Caki2 (cell line): ENCODE data around the gene TTC3. TPM values are rescaled to one million over a fixed set of nuclear protein-coding genes. Genes with fewer than 3 reads are reported as not detected.
"Not testable (repeated sequence)": the region's sequence is repeated elsewhere in the genome, so short reads cannot be mapped to it uniquely, and the experiment has no call there.

ENCODE experiments used
- DNase-seq: peaks from one replicate; pipeline ENCODE4 v3.0.0-alpha.2; 2015; ENCODE audit warnings: low read depth
- in situ Hi-C: cut with HindIII; loops from 2 replicates; pipeline ENCODE4 v1.10.0; 2016; ENCODE audit warnings: low sequenced_read_pairs, low pct_unique_long_range_greater_than_20kb, mixed read lengths
- total RNA-seq: library from RNA; depleted of rRNA; stranded (reverse); fragments of >200 nt; shearing (Covaris generic); gene quantifications from 2 replicates; pipeline ENCODE4 v1.2.3, GENCODE V29; 2014; ENCODE audit warnings: low replicate concordance

Gene TTC3
- total RNA-seq, 1 experiment from 2014 or later = 100 TPM

GRCh38 chr21:37082375-37082774 is 9.3 kb downstream of the TTC3 start:
- no peak for DNase-seq
- in situ Hi-C loops = no loop called here

DNA sequence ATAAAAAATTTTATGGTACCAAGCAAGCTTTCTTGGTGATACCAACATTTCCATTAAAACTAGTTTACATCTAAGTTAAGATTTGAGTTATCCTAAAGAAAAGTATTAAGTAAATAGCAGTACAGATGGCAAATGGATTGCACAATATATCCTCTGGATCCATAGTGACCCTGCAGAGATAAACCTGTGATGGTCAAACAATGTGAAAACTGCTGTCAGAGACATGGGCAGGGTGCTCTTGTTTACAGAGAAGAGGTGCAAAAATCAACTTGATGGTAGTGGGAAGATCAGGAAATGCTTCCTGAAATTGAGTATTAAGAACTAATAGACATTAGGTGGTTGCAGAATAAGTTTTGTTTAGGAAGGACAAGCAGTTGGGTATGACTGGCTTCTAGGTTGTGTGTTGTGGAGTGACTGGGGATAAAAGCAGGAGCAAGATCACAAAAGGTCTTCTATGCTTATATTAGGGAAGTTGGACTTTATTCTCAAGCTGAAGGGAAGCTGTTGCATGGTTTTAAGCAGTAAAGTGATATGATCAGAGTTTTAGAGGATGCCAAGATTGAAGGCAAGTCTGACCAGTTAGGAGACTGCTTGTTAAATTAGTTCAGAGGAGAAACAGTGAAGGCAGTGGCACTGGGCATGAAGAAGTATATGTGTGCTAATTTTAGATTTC is 9.9 kb downstream of the TTC3 start:
- no peak for DNase-seq
- in situ Hi-C loops = no loop called here

GRCh38 chr21:37085726-37086125 is 12.7 kb downstream of the TTC3 start:
- in situ Hi-C loops = no loop called here
- no peak for DNase-seq

- in situ Hi-C loops = no loop called here
- peak; percentile 61 for DNase-seq
Observed at GRCh38 chr21:37087188-37087587, 14.1 kb downstream of the TTC3 start.

GRCh38 chr21:37088186-37088735 is 15.2 kb downstream of the TTC3 start:
- in situ Hi-C loops = no loop called here
- no peak for DNase-seq

DNA sequence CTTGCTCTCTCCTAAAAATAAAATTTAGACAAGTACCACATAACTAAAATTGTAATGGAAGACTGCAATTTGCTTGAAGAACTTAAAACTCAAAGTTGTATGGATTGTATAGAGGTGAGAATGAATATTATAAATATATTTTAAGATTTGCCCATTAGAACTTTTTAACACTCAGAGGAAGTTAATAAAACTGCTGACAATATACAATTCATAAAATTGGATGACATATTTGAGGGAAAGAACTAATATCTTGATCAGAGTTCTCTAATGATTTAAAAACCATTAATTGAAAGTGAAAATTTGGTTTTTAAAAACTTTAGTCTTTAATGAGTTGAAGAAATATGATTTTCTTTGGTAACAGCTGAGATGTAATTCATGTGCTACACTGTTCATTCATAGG is 20.9 kb downstream of the TTC3 start:
- no peak for DNase-seq
- in situ Hi-C loops = no loop called here

GRCh38 chr21:37095821-37096220 is 22.8 kb downstream of the TTC3 start:
- in situ Hi-C loops = no loop called here
- no peak for DNase-seq

GRCh38 chr21:37098751-37099150 is 25.7 kb downstream of the TTC3 start:
- no peak for DNase-seq
- in situ Hi-C loops = no loop called here

DNA sequence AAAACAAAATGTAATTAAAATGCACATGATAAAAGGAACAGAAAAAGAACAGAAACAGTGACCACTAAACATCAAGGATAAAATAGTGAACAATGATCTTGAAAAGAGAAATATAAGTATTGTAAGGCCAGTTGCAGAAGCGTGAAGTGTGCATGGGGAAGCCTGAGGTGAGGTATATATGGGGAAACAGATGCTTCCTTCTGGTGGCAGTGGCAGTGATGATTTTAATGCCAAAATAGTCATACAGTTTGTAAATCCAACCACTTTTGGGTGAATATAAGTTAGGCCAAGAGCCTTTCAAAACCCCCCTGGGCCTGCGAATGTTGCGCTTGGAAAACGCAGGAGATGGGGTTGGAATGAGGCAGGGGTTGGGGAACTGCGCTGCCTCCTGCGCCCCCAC is 27.3 kb downstream of the TTC3 start:
- in situ Hi-C loops = no loop called here
- DNase-seq = no peak

- in situ Hi-C loops = no loop called here
- DNase-seq = no peak
Observed at GRCh38 chr21:37101384-37101783, 28.3 kb downstream of the TTC3 start.

DNA sequence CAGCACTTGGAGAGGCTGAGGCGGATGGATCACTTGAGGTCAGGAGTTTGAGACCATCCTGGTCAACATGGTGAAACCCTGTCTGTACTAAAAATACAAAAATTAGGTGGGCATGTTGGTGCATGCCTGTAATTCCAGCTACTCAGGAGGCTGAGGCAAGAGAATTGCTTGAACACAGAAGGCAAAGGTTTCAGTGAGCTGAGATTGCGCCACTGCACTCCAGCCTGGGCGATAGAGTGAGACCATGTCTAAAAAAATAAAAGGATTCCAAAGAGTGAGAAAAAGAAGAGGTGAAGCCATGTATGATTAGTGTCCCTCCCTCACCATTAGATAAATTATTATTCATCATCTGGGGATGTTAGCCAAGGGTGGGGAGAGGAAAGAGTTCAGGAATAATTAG is 29.7 kb downstream of the TTC3 start:
- peak; percentile 27 for DNase-seq
- in situ Hi-C loops = not testable (repeated sequence)

GRCh38 chr21:37106998-37107397 is 33.9 kb downstream of the TTC3 start:
- in situ Hi-C loops = no loop called here
- DNase-seq = no peak

GRCh38 chr21:37111029-37111428 is 38.0 kb downstream of the TTC3 start:
- DNase-seq, in situ Hi-C loops: not testable (repeated sequence)

DNA sequence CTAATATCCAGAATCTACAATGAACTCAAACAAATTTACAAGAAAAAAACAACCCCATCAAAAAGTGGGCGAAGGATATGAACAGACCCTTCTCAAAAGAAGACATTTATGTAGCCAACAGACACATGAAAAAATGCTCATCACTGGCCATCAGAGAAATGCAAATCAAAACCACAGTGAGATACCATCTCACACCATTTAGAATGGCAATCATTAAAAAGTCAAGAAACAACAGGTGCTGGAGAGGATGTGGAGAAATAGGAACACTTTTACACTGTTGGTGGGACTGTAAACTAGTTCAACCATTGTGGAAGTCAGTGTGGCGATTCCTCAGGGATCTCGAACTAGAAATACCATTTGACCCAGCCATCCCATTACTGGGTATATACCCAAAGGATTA is 41.2 kb downstream of the TTC3 start:
- in situ Hi-C loops, DNase-seq: not testable (repeated sequence)

- in situ Hi-C loops, DNase-seq: not testable (repeated sequence)
Observed at GRCh38 chr21:37116459-37116858, 43.4 kb downstream of the TTC3 start.

DNA sequence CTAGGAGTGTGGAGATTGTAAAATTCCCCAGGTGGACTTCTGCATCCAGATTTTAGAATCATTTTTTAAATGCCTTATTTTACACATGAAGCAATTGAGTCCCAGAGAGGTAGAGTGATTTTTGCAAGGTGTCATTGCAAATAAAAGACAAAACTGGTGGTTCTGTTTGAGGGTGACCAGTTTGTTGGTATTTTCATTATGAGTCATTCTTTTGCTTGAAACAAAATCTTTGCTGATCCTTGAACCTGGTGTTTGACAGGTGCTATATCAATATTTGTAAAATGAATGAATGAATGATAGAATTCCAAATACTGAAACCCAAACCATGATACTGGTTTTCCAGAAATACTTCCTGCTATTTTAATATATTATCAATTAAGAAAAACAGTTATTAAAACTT is 44.1 kb downstream of the TTC3 start:
- in situ Hi-C loops = no loop called here
- DNase-seq = no peak

DNA sequence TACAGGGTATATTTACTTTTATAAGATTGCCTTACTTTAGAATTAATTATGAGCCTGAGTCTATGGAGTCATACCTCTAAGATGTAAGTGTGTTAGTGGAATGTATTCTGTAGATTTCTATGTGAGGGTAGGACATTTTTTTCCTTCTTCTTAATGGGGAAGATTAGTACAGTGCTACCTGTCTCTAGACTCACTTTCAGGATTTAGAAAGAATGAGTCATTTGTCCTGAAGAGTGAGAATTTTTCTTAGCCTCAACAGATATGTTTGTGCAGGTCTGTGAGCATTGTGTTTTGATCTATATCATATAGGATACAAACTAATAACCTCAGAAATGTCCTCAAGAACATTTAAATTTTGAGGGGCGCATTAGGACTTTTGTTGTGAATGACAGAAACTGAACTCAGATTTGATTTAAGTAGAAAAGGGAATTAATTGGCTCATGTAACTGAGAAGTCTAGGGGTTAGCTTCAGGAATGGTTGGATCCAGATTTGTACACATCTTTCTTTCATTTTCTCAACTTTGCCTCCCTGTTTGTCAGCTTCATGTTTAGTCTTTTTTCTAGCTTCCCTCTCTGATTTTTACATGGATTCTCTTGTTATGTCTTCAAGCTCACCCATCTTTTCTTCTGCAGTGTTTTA is 45.3 kb downstream of the TTC3 start:
- DNase-seq = no peak
- in situ Hi-C loops = no loop called here

GRCh38 chr21:37119421-37120218 is 46.6 kb downstream of the TTC3 start:
- no peak for DNase-seq
- in situ Hi-C loops = no loop called here

DNA sequence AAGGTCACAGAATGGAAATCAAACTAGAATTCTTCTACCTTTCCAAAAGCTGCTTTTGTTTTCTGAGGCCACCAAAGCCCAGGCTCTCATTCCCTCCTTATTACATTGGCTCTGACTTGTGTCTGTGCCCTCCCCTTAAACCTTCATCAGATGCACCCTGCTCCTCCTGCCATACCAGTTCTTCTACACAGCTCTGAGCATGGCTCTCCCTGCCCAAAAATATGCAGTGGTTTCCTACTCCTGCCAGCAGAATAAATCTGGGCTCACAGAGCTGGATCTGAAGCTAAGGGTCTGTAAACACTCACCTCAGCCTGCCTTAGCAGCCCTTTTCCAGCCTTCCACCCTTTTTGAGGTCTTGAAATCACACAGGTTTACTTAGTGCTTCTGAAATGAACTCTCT is 55.0 kb downstream of the TTC3 start:
- in situ Hi-C loops = no loop called here
- DNase-seq = no peak
